Heart right ventricle (tissue), 16 donors: ENCODE data around the gene ARPIN. TPM values are rescaled to one million over a fixed set of nuclear protein-coding genes. Genes with fewer than 3 reads are reported as not detected.
"Not testable (repeated sequence)": the region's sequence is repeated elsewhere in the genome, so short reads cannot be mapped to it uniquely, and the experiment has no call there.

ENCODE experiments used
- ATAC-seq, 8 donors: fragments of 200-7000 bp; cut with Tn5 transposase; one replicate each; pipeline ENCODE4 v1.9.1; 2020; ENCODE audit warnings: mild to moderate bottlenecking in 8 of 8, moderate library complexity in 8 of 8, moderate number of reproducible peaks in 1 of 8
- DNase-seq, 2 donors: peaks; one replicate each; pipeline ENCODE4 v3.0.0-alpha.2; 2020
- H3K27ac ChIP-seq, 10 donors: fragments of 200-600 bp; sonication (generic) in 2 of 10; one replicate each; pipeline versions ENCODE4 v1.5.0 to v1.8.0; 2020 to 2022; ENCODE audit warnings: mild to moderate bottlenecking in 3 of 10
- H3K27me3 ChIP-seq, 7 donors: fragments of 200-600 bp; one replicate each; pipeline ENCODE4 v1.8.0; 2021 to 2022; ENCODE audit warnings: mild to moderate bottlenecking in 2 of 7
- H3K36me3 ChIP-seq, 9 donors: fragments of 200-600 bp; sonication (generic) in 1 of 9; one replicate each; pipeline versions ENCODE4 v1.5.0 to v1.8.0; 2020 to 2022; ENCODE audit warnings: mild to moderate bottlenecking in 2 of 9
- H3K4me1 ChIP-seq, 9 donors: fragments of 200-600 bp; sonication (generic) in 1 of 9; one replicate each; pipeline versions ENCODE4 v1.5.0 to v1.8.0; 2020 to 2022; ENCODE audit warnings: mild to moderate bottlenecking in 4 of 9
- H3K4me3 ChIP-seq, 10 donors: fragments of 200-600 bp; sonication (generic) in 2 of 10; one replicate each; pipeline versions ENCODE4 v1.5.0 to v1.8.0; 2020 to 2022; ENCODE audit warnings: mild to moderate bottlenecking in 7 of 10, moderate library complexity in 2 of 10
- H3K9me3 ChIP-seq, 11 donors: fragments of 200-600 bp in 10 of 11; sonication (generic) in 2 of 11; one replicate each; pipeline versions ENCODE4 v1.5.0 to v1.8.0; 2013 to 2022; ENCODE audit warnings: mild to moderate bottlenecking in 2 of 11, control low read depth in 1 of 11, moderate library complexity in 1 of 11
- WGBS, 2 donors: extraction: QIAGEN DNeasy Blood & Tissue Kit; methylation state at CpG; one replicate each; pipeline ENCODE4 v1.1.7; 2013; ENCODE audit warnings: inconsistent platforms in 1 of 2; 5-methylcytosine and 5-hydroxymethylcytosine counted together
- intact Hi-C, 10 donors: fragments of 100-400 bp; cut with DNase I; formaldehyde crosslinking; loops; one replicate each; pipeline versions ENCODE4 v1.11.1 to v1.14.2; 2022
- polyA plus RNA-seq, 2 donors: library from polyadenylated mRNA; stranded (reverse); fragments of 200-250 nt; gene quantifications; one replicate each; pipeline ENCODE4 v1.2.3, GENCODE V29; 2013
- total RNA-seq, 10 donors: library from RNA; stranded (reverse); fragmentation: NEBNext Ultra II Directional in 3 of 10; extraction: Animal tissue kit (Norgen Biotek cat#: 25700) in 3 of 10; gene quantifications; one replicate each; pipeline versions ENCODE4 v1.2.1 to v1.2.4, GENCODE V29; 2021 to 2023
- TF ChIP-seq, protein P1 (sequence below), 9 donors: fragments of 200-600 bp; sonication (generic) in 2 of 9; IDR thresholded peaks; one replicate each; pipeline versions ENCODE4 v1.5.0 to v1.8.0; 2021 to 2022; ENCODE audit warnings: antibody characterized with exemption in 9 of 9, mild to moderate bottlenecking in 5 of 9, moderate library complexity in 1 of 9
- donor health status: Arrhythmogenic right ventricular cardiomyopathy.
- donor health status: ischemic (EF 13 %, LVEDD 7.1; RV severe dilation, severe dysfunction).
- donor health status: healthy with polysubstance abuse.
- donor health status: DM: no; HTN: yes; CAD: no.
- donor health status: DM: no; HTN: no; CAD: no.
- donor health status: ischemic (EF 25% LVEDD 6.9; RV normal size, moderate dysfunction).
- donor health status: ischemic (EF 25% LVEDD 5.7; RV mildly dilated, moderate dysfunction).
- donor health status: healthy.
- donor health status: DM: yes; HTN: yes; CAD: no.
- donor health status: Ischemic cardiomyopathy.
- donor health status: ischemic (EF 35%, LVEDD 5.7; RV mildly dilated, moderate dysfunction).
- donor health status: nonischemic (EF 11% LVEDD 7.7; RV severe dilation, severe dysfunction).
- donor health status: DM: yes; HTN: yes; CAD: no.
- donor health status: PGD.
- donor health status: ischemic (EF 29% LVEDD 5.4; RV normal size, mild dysfunction).
- donor health status: nonischemic (EF 23%, LVEDD 6.1; RV moderate dilation, normal function).

ARPIN gene
- total and polyA plus RNA-seq, 12 donors, result 4.6 to 12.8 (median 11.0) TPM

DNA sequence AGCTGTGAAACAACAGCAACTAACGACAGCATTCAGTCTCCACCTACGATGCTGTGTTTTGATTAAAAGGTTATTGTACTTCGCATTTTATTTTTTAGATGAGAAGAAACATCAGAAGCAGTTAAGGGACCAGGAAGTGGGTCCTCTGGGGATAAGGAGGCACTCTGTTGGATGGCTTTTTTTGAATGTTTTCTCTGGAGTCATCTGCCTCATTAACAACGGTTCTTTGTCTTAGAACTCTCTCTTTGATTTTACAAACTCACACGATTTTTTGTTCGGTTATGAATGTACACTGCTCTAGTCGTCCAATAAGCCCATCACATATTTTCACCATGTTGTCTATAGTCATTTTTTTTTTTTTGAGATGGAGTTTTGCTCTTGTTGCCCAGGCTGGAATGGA is 36.0 kb upstream of the ARPIN start:
- Histone ChIP-seq H3K27me3 (no peaks in the 10 kb centered on the region), H3K9me3 (peaks cover 0 to 5% (median 0%) of the 10 kb centered on the region in 11 donors), H3K27ac (no peak overlapping the region), H3K4me1 (no peaks in the 10 kb centered on the region), H3K4me3 (no peak overlapping the region), H3K36me3 (no peaks in the 10 kb centered on the region)
- intact Hi-C loops, result no loop called here
- ATAC-seq (no peak), DNase-seq (no peak)
- 70 to 71% methylated on average over 7 of the region's 7 CpGs for WGBS, 2 donors
- TF ChIP-seq, protein P1, sequence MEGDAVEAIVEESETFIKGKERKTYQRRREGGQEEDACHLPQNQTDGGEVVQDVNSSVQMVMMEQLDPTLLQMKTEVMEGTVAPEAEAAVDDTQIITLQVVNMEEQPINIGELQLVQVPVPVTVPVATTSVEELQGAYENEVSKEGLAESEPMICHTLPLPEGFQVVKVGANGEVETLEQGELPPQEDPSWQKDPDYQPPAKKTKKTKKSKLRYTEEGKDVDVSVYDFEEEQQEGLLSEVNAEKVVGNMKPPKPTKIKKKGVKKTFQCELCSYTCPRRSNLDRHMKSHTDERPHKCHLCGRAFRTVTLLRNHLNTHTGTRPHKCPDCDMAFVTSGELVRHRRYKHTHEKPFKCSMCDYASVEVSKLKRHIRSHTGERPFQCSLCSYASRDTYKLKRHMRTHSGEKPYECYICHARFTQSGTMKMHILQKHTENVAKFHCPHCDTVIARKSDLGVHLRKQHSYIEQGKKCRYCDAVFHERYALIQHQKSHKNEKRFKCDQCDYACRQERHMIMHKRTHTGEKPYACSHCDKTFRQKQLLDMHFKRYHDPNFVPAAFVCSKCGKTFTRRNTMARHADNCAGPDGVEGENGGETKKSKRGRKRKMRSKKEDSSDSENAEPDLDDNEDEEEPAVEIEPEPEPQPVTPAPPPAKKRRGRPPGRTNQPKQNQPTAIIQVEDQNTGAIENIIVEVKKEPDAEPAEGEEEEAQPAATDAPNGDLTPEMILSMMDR (IDR thresholded peaks at IDR 0.05), result no peak

- DNase-seq, result no peak
- Histone ChIP-seq H3K36me3 (no peaks in the 10 kb centered on the region), H3K27me3 (no peaks in the 10 kb centered on the region), H3K27ac (no peak overlapping the region), H3K4me3 (no peak overlapping the region), H3K9me3 (peaks cover 0 to 5% (median 0%) of the 10 kb centered on the region in 11 donors), H3K4me1 (no peaks in the 10 kb centered on the region)
- WGBS, 2 donors, result 93 to 95% methylated on average over 3 of the region's 3 CpGs
- ATAC-seq, result no peak
- intact Hi-C loops, result no loop called here
- TF ChIP-seq, protein P1 (IDR thresholded peaks at IDR 0.05), result no peak
Observed at GRCh38 chr15:89947385-89947784, 34.6 kb upstream of the ARPIN start.

GRCh38 chr15:89946681-89947299 is 34.0 kb upstream of the ARPIN start:
- H3K4me3 ChIP-seq, result no peak overlapping the region
- WGBS, 2 donors, result 86 to 88% methylated on average over 6 of the region's 6 CpGs
- H3K27ac ChIP-seq, result no peak overlapping the region
- ATAC-seq, result no peak
- H3K4me1 ChIP-seq, result no peaks in the 10 kb centered on the region
- intact Hi-C loops, result no loop called here
- TF ChIP-seq, protein P1 (IDR thresholded peaks at IDR 0.05), result no peak
- no peaks in the 10 kb centered on the region for H3K27me3 ChIP-seq
- H3K9me3 ChIP-seq, result peaks cover 0 to 5% (median 0%) of the 10 kb centered on the region in 11 donors
- DNase-seq, result no peak
- no peaks in the 10 kb centered on the region for H3K36me3 ChIP-seq

GRCh38 chr15:89943721-89944120 is 31.0 kb upstream of the ARPIN start:
- H3K27me3 ChIP-seq, DNase-seq, intact Hi-C loops, ATAC-seq, H3K9me3 ChIP-seq, H3K4me1 ChIP-seq, H3K27ac ChIP-seq, H3K4me3 ChIP-seq, H3K36me3 ChIP-seq: not testable (repeated sequence)
- WGBS, 2 donors, result 92 to 93% methylated on average over 6 of the region's 6 CpGs

DNA sequence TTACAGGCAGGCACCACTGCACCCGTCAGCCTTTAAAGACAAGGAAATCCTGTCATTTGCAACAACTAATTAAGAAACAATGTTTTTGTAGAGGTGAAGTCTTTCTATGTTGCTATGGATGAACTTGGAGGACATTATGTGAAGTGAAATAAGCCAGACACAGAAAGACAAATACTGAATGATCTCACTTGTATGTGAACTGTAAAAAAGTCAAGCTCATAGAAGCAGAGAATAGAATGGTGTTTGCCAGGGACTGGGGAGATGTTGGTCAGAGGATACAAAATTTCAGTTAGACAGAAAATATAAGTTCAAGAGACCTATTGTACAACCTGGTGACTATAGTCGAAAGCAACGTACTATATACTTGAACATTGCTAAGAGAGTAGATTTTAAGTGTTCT is 27.2 kb upstream of the ARPIN start:
- no peak for DNase-seq
- intact Hi-C loops, result no loop called here
- no peaks in the 10 kb centered on the region for H3K27me3 ChIP-seq
- no peak for ATAC-seq
- H3K27ac ChIP-seq, result no peak overlapping the region
- TF ChIP-seq, protein P1 (IDR thresholded peaks at IDR 0.05), result no peak
- no peaks in the 10 kb centered on the region for H3K36me3 ChIP-seq
- no peaks in the 10 kb centered on the region for H3K4me1 ChIP-seq
- WGBS, 2 donors, result 77 to 89% methylated on average over 3 of the region's 3 CpGs
- no peak overlapping the region for H3K4me3 ChIP-seq
- H3K9me3 ChIP-seq, result no peaks in the 10 kb centered on the region

DNA sequence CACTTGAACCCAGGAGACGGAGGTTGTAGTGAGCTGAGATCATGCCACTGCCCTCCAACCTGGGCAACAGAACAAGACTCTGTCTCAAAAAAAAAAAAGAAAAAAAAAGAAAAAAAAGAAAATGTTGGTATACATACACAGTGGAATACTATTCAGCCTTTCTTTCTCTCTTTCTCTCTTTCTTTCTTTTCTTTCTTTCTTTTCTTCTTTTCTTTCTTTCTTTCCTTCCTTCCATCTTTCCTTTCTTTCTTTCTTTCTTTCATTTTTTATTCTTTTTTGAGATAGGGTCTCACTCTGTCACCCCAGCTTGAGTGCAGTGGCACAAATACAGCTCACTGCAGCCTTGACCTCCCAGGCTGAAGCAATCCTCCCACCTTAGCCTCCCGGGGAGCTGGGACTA is 26.6 kb upstream of the ARPIN start:
- H3K9me3 ChIP-seq, H3K4me3 ChIP-seq, H3K36me3 ChIP-seq, ATAC-seq, H3K27me3 ChIP-seq, H3K4me1 ChIP-seq, intact Hi-C loops, DNase-seq, H3K27ac ChIP-seq: not testable (repeated sequence)
- 83 to 93% methylated on average over 2 of the region's 2 CpGs for WGBS, 2 donors
